ENCODE data around the gene HSD17B13. TPM values are rescaled to one million over a fixed set of nuclear protein-coding genes. Genes with fewer than 3 reads are reported as not detected.
"Not testable (repeated sequence)": the region's sequence is repeated elsewhere in the genome, so short reads cannot be mapped to it uniquely, and the experiment has no call there.

HSD17B13 gene
- total and polyA plus RNA-seq, 2 experiments from 2014 or later, result 0.15 TPM; not detected in 1

DNA sequence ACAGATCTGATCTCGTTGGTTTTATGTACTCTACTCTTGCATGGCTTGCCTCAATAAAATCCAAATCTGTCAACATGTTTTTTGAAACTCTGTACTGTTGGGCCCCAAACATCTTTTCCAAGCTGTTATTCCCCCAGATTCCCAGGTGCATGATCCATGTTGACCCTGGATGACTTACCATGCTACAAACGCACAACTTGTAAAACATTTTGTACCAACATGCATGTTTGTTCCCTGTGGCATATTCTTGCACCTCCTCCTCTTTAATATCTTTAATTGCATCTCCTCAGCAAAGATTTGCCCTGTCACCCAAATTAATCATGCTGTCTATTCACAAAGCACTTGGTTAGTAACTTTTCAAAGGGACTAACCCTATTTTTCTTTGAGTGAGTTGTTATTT is 24.3 kb downstream of the HSD17B13 start:
- Histone ChIP-seq H3K27ac (ENCODE audit: low read depth) (no peak overlapping the region), H3F3A (replicated peaks; ENCODE audit: low read depth) (no peaks in the 10 kb centered on the region), H3K27me3 (ENCODE audit: insufficient read depth) (no peaks in the 10 kb centered on the region), H3K36me3 (ENCODE audit: insufficient read depth) (no peaks in the 10 kb centered on the region), H3K79me2 (replicated peaks; ENCODE audit: insufficient read depth) (no peaks in the 10 kb centered on the region), H3K9me2 (ENCODE audit: insufficient read depth) (no peaks in the 10 kb centered on the region), H3K4me3 (no peak overlapping the region), H4K20me1 (replicated peaks; ENCODE audit: insufficient read depth) (no peaks in the 10 kb centered on the region), H2AFZ (0 out of 2 replicates have a peak overlapping the region, but pooled peaks have one; percentile 47), H3K4me1 (ENCODE audit: insufficient read depth) (no peaks in the 10 kb centered on the region), H3K4me2 (no peak overlapping the region)
- H3K9me3 Mint-ChIP-seq, result peaks cover 13% of the 10 kb centered on the region
- H3K27ac Mint-ChIP-seq, result no peak overlapping the region
- ATAC-seq (no peak), DNase-seq (ENCODE audit: low spot score) (no peak)
- peaks cover 7% of the 10 kb centered on the region; the same call in 2 of the 3 replicates for H3K36me3 Mint-ChIP-seq (ENCODE audit: low read depth)
- no peak overlapping the region for H3K4me3 Mint-ChIP-seq
- no peak for TF ChIP-seq CREB1 (CRISPR knock-in tag; IDR thresholded peaks at IDR 0.05; ENCODE audit: low read depth)
- TF ChIP-seq, protein P1, sequence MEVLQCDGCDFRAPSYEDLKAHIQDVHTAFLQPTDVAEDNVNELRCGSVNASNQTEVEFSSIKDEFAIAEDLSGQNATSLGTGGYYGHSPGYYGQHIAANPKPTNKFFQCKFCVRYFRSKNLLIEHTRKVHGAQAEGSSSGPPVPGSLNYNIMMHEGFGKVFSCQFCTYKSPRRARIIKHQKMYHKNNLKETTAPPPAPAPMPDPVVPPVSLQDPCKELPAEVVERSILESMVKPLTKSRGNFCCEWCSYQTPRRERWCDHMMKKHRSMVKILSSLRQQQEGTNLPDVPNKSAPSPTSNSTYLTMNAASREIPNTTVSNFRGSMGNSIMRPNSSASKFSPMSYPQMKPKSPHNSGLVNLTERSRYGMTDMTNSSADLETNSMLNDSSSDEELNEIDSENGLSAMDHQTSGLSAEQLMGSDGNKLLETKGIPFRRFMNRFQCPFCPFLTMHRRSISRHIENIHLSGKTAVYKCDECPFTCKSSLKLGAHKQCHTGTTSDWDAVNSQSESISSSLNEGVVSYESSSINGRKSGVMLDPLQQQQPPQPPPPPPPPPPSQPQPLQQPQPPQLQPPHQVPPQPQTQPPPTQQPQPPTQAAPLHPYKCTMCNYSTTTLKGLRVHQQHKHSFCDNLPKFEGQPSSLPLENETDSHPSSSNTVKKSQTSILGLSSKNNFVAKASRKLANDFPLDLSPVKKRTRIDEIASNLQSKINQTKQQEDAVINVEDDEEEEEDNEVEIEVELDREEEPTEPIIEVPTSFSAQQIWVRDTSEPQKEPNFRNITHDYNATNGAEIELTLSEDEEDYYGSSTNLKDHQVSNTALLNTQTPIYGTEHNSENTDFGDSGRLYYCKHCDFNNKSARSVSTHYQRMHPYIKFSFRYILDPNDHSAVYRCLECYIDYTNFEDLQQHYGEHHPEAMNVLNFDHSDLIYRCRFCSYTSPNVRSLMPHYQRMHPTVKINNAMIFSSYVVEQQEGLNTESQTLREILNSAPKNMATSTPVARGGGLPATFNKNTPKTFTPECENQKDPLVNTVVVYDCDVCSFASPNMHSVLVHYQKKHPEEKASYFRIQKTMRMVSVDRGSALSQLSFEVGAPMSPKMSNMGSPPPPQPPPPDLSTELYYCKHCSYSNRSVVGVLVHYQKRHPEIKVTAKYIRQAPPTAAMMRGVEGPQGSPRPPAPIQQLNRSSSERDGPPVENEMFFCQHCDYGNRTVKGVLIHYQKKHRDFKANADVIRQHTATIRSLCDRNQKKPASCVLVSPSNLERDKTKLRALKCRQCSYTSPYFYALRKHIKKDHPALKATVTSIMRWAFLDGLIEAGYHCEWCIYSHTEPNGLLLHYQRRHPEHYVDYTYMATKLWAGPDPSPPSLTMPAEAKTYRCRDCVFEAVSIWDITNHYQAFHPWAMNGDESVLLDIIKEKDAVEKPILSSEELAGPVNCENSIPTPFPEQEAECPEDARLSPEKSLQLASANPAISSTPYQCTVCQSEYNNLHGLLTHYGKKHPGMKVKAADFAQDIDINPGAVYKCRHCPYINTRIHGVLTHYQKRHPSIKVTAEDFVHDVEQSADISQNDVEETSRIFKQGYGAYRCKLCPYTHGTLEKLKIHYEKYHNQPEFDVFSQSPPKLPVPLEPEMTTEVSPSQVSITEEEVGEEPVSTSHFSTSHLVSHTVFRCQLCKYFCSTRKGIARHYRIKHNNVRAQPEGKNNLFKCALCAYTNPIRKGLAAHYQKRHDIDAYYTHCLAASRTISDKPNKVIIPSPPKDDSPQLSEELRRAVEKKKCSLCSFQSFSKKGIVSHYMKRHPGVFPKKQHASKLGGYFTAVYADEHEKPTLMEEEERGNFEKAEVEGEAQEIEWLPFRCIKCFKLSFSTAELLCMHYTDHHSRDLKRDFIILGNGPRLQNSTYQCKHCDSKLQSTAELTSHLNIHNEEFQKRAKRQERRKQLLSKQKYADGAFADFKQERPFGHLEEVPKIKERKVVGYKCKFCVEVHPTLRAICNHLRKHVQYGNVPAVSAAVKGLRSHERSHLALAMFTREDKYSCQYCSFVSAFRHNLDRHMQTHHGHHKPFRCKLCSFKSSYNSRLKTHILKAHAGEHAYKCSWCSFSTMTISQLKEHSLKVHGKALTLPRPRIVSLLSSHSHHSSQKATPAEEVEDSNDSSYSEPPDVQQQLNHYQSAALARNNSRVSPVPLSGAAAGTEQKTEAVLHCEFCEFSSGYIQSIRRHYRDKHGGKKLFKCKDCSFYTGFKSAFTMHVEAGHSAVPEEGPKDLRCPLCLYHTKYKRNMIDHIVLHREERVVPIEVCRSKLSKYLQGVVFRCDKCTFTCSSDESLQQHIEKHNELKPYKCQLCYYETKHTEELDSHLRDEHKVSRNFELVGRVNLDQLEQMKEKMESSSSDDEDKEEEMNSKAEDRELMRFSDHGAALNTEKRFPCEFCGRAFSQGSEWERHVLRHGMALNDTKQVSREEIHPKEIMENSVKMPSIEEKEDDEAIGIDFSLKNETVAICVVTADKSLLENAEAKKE (CRISPR knock-in tag; IDR thresholded peaks at IDR 0.05), result no peak
- TF ChIP-seq STAT1 (IDR thresholded peaks at IDR 0.05; ENCODE audit: unreplicated experiment), result no peak
- TF ChIP-seq POLR2AphosphoS5 (IDR thresholded peaks at IDR 0.05; ENCODE audit: low read depth), result no peak
- TF ChIP-seq JUNB (IDR thresholded peaks at IDR 0.05; ENCODE audit: unreplicated experiment), result no peak
- TF ChIP-seq EZH2 (IDR thresholded peaks at IDR 0.05; ENCODE audit: low read depth, unreplicated experiment), result no peak
- no peak for TF ChIP-seq CTCF (conservative IDR thresholded peaks at IDR 0.05; ENCODE audit: low read depth in 2 of 2)
- no peak for TF ChIP-seq ZNF331 (CRISPR knock-in tag; IDR thresholded peaks at IDR 0.05; ENCODE audit: low read depth)
- TF ChIP-seq EZH2phosphoT487 (IDR thresholded peaks at IDR 0.05; ENCODE audit: unreplicated experiment), result no peak
- no peak for TF ChIP-seq ETS1 (IDR thresholded peaks at IDR 0.05)
- no peak for TF ChIP-seq ZNF114 (CRISPR knock-in tag; IDR thresholded peaks at IDR 0.05)
- TF ChIP-seq NANOG (IDR thresholded peaks at IDR 0.05; ENCODE audit: borderline replicate concordance), result no peak
- no peaks in the 10 kb centered on the region for H3K4me1 Mint-ChIP-seq
- peaks cover 2% of the 10 kb centered on the region for H3K27me3 Mint-ChIP-seq (ENCODE audit: insufficient read depth, low read depth, poor library complexity)

- ATAC-seq; H2AFZ ChIP-seq; H3K36me3 ChIP-seq (ENCODE audit: insufficient read depth); H3K4me3 ChIP-seq; H3K27ac ChIP-seq (ENCODE audit: low read depth); H3K27me3 Mint-ChIP-seq (ENCODE audit: insufficient read depth, low read depth, poor library complexity); H3K4me1 Mint-ChIP-seq; H3K4me2 ChIP-seq; H3K4me1 ChIP-seq (ENCODE audit: insufficient read depth); DNase-seq (ENCODE audit: low spot score); H3K27ac Mint-ChIP-seq; H4K20me1 ChIP-seq (replicated peaks; ENCODE audit: insufficient read depth); H3K36me3 Mint-ChIP-seq (ENCODE audit: low read depth); H3K9me2 ChIP-seq (ENCODE audit: insufficient read depth); H3K27me3 ChIP-seq (ENCODE audit: insufficient read depth); H3F3A ChIP-seq (replicated peaks; ENCODE audit: low read depth); H3K79me2 ChIP-seq (replicated peaks; ENCODE audit: insufficient read depth); H3K4me3 Mint-ChIP-seq: not testable (repeated sequence)
- H3K9me3 Mint-ChIP-seq, result peaks cover 14% of the 10 kb centered on the region
These were observed 27.8 kb downstream of the HSD17B13 start for GRCh38 chr4:87294911-87295310.
